Progenitor cell of endocrine pancreas (in vitro differentiated cells): Measurements from ENCODE around the gene NEU1. TPM values are rescaled to one million over a fixed set of nuclear protein-coding genes. Genes with fewer than 3 reads are reported as not detected.
"Not testable (repeated sequence)": the region's sequence is repeated elsewhere in the genome, so short reads cannot be mapped to it uniquely, and the experiment has no call there.

Experiments
- DNase-seq: peaks from one replicate; pipeline ENCODE4 v3.0.0; 2021; ENCODE audit warnings: low spot score; ENCODE audit not compliant: unreplicated experiment
- H3K27ac Mint-ChIP-seq: 2 replicates; pipeline ENCODE4 v1.8.0; 2021; ENCODE audit warnings: mild to moderate bottlenecking, moderate library complexity, mixed read lengths
- H3K27me3 Mint-ChIP-seq: 2 replicates; pipeline ENCODE4 v1.8.0; 2021; ENCODE audit warnings: mixed read lengths
- H3K36me3 Mint-ChIP-seq: 2 replicates; pipeline ENCODE4 v1.8.0; 2022; ENCODE audit warnings: mixed read lengths; ENCODE audit not compliant: insufficient read depth
- H3K4me1 Mint-ChIP-seq: 2 replicates; pipeline ENCODE4 v1.8.0; 2021; ENCODE audit warnings: low read depth, mixed read lengths
- H3K4me3 Mint-ChIP-seq: 2 replicates; pipeline ENCODE4 v1.8.0; 2021; ENCODE audit warnings: low read depth, mild to moderate bottlenecking, moderate library complexity, mixed read lengths
- H3K9me3 Mint-ChIP-seq: 2 replicates; pipeline ENCODE4 v1.8.0; 2021; ENCODE audit warnings: low read depth, mixed read lengths
- CTCF ChIP-seq: fragments of 200-600 bp; sonication (generic); IDR thresholded peaks from one replicate; pipeline ENCODE4 v1.5.0; 2021; ENCODE audit warnings: antibody characterized with exemption, mild to moderate bottlenecking; ENCODE audit not compliant: unreplicated experiment
- total RNA-seq: library from RNA; stranded (reverse); gene quantifications from 2 replicates; pipeline ENCODE4 v1.2.1, GENCODE V29; 2021

NEU1 gene
- total RNA-seq, 1 donor from 2014 or later, result 52.4 TPM

- Mint-ChIP-seq H3K4me3 (peak overlapping the region; percentile 25), H3K36me3 (peaks cover 8% of the 10 kb centered on the region), H3K27me3 (no peaks in the 10 kb centered on the region), H3K4me1 (peaks cover 24% of the 10 kb centered on the region), H3K27ac (peak overlapping the region; percentile 89), H3K9me3 (peaks cover 4% of the 10 kb centered on the region)
- TF ChIP-seq CTCF, result no peak
- DNase-seq, result no peak
Observed at GRCh38 chr6:31819871-31820299, 42.7 kb downstream of the NEU1 start.

GRCh38 chr6:31817929-31818511 lies 44.6 kb downstream of the NEU1 start:
- not testable (repeated sequence) for H3K9me3 Mint-ChIP-seq, H3K27me3 Mint-ChIP-seq, H3K36me3 Mint-ChIP-seq, DNase-seq
- H3K27ac Mint-ChIP-seq, result peak overlapping the region; percentile 74
- H3K4me3 Mint-ChIP-seq, result peak overlapping the region; percentile 27
- peaks cover 24% of the 10 kb centered on the region for H3K4me1 Mint-ChIP-seq

- DNase-seq, H3K27ac Mint-ChIP-seq: not testable (repeated sequence)
- peaks cover 19% of the 10 kb centered on the region for H3K4me1 Mint-ChIP-seq
Observed at GRCh38 chr6:31817133-31817928, 45.3 kb downstream of the NEU1 start.

GRCh38 chr6:31815025-31815838 lies 47.4 kb downstream of the NEU1 start, which contains the start of the genes HSPA1A and HSPA1L:
Gene HSPA1A, plus strand, starts transcription at chr6:31815543. Its CDS starts 214 bp downstream, at chr6:31815757.
Gene HSPA1L, minus strand, starts transcription at chr6:31815283. Its CDS starts 3,311 bp downstream, at chr6:31811972.
- H3K9me3 Mint-ChIP-seq, result peaks cover 4% of the 10 kb centered on the region
- H3K36me3 Mint-ChIP-seq, result peaks cover 8% of the 10 kb centered on the region

More at GRCh38 chr6:31817133-31817928, 45.3 kb downstream of the NEU1 start:
- not testable (repeated sequence) for H3K27me3 Mint-ChIP-seq, H3K9me3 Mint-ChIP-seq, H3K36me3 Mint-ChIP-seq
- H3K4me3 Mint-ChIP-seq, result peak overlapping the region; percentile 27

GRCh38 chr6:31814677-31815024 lies 48.0 kb downstream of the NEU1 start:
- no peak for TF ChIP-seq CTCF
- Mint-ChIP-seq H3K27me3 (no peaks in the 10 kb centered on the region), H3K27ac (peak overlapping the region; percentile 98), H3K36me3 (peaks cover 8% of the 10 kb centered on the region), H3K9me3 (peaks cover 4% of the 10 kb centered on the region), H3K4me1 (peaks cover 12% of the 10 kb centered on the region), H3K4me3 (peak overlapping the region; percentile 75)
- DNase-seq, result peak; percentile 67

More at GRCh38 chr6:31815025-31815838, 47.4 kb downstream of the NEU1 start, which contains the start of the genes HSPA1A and HSPA1L:
- peak; percentile 62 for DNase-seq
- Mint-ChIP-seq H3K4me1 (peaks cover 14% of the 10 kb centered on the region), H3K4me3 (peak within 1 kb of the TSS; percentile 75), H3K27me3 (no peaks in the 10 kb centered on the region), H3K27ac (peak within 1 kb of the TSS; percentile 98)
- TF ChIP-seq CTCF, result no peak

- peaks cover 4% of the 10 kb centered on the region for H3K9me3 Mint-ChIP-seq
- no peaks in the 10 kb centered on the region for H3K27me3 Mint-ChIP-seq
- peak overlapping the region; percentile 90 for H3K27ac Mint-ChIP-seq
- peak overlapping the region; percentile 62 for H3K4me3 Mint-ChIP-seq
- DNase-seq, result no peak
- peaks cover 12% of the 10 kb centered on the region for H3K4me1 Mint-ChIP-seq
- H3K36me3 Mint-ChIP-seq, result peaks cover 8% of the 10 kb centered on the region
- no peak for TF ChIP-seq CTCF
Observed at GRCh38 chr6:31813465-31813849, 49.2 kb downstream of the NEU1 start.
